Measurements from ENCODE around the gene CST4. TPM values are rescaled to one million over a fixed set of nuclear protein-coding genes. Genes with fewer than 3 reads are reported as not detected.

The CST4 gene
- total RNA-seq, 1 donor from 2014 or later = not detected

DNA sequence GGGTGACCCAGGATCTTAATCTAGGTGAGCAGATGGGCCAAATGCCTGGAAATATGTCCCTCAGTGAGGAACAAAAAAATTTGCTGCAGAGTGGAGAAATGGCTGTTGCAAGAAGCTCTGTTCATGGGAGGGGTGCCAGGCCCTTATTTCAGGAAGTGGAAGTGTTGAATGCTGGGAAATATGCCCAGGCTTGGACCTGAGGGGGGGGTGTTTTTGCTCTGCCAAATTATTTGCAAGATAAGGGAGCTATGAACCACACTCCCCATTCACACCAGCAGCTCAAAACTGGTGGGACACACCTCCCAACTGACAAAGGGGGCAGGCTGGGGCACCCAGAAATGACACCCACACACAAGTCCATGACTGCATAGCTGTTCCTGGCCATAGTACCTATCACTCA is 8.7 kb downstream of the CST4 start:
- FAIRE-seq (peak; percentile 83), DNase-seq (ENCODE audit: low read depth) (no peak)
- TF ChIP-seq, protein P1, sequence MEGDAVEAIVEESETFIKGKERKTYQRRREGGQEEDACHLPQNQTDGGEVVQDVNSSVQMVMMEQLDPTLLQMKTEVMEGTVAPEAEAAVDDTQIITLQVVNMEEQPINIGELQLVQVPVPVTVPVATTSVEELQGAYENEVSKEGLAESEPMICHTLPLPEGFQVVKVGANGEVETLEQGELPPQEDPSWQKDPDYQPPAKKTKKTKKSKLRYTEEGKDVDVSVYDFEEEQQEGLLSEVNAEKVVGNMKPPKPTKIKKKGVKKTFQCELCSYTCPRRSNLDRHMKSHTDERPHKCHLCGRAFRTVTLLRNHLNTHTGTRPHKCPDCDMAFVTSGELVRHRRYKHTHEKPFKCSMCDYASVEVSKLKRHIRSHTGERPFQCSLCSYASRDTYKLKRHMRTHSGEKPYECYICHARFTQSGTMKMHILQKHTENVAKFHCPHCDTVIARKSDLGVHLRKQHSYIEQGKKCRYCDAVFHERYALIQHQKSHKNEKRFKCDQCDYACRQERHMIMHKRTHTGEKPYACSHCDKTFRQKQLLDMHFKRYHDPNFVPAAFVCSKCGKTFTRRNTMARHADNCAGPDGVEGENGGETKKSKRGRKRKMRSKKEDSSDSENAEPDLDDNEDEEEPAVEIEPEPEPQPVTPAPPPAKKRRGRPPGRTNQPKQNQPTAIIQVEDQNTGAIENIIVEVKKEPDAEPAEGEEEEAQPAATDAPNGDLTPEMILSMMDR (IDR thresholded peaks at IDR 0.05; ENCODE audit: insufficient read depth, low read length, severe bottlenecking) = no peak
- Histone ChIP-seq H3K27me3 (ENCODE audit: control insufficient read depth, insufficient read depth, low read length) (no peaks in the 10 kb centered on the region), H3K36me3 (ENCODE audit: control insufficient read depth, insufficient read depth, low read length) (no peaks in the 10 kb centered on the region), H3K4me3 (ENCODE audit: low read depth, low read length) (no peak overlapping the region)

DNA sequence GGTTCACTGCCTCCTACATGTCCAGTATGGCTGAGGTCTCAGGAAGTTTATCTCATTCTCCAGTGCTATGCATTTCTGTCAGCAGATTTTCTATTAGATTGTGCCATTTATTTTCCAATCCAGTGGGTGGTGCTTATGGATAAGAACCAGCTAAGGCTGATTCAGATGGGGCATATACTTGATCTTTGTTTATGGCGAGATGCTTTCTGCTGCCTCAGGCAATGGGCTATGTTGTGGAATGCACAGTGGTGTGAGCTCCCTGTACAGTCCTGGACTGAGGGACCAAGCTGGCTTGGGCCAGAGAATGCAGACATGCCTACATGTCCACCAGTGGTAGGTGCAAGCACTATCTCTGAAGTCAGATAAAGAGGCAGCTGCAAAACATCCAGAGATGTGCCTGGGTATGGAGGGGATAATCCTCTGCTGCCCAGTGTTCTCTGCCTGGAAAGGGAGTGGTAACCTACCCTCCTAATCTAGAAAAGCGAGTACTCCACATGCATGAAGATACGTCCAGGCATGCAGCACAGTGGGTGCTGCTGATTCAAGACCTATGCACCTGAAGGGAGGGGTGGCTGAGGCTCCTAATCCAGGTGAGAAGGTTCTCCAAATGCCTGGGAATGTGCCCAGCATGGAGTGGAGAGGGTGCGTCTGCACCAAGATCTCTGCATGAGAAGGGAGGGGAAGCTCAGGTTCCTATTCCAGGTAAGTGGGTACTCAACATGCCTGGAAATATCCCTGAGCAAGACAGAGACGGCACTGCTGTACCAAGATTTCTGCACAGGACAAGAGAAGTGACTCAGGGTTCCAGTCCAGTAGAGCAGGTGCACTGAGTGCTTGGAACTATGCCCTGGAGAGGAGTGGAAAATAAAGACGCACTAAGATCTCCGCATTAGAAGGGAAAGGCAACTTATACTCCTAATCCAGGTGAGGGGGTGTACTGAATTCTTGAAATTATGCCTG is 9.4 kb downstream of the CST4 start:
- H3K4me3 ChIP-seq (ENCODE audit: low read depth, low read length) = no peak overlapping the region
- FAIRE-seq (peak; percentile 28), DNase-seq (ENCODE audit: low read depth) (peak; percentile 32)
- H3K36me3 ChIP-seq (ENCODE audit: control insufficient read depth, insufficient read depth, low read length) = no peaks in the 10 kb centered on the region
- TF ChIP-seq, protein P1 (IDR thresholded peaks at IDR 0.05; ENCODE audit: insufficient read depth, low read length, severe bottlenecking) = no peak
- no peaks in the 10 kb centered on the region for H3K27me3 ChIP-seq (ENCODE audit: control insufficient read depth, insufficient read depth, low read length)

GRCh38 chr20:23673209-23673608 is 15.6 kb downstream of the CST4 start:
- Histone ChIP-seq H3K4me3 (ENCODE audit: low read depth, low read length) (no peak overlapping the region), H3K36me3 (ENCODE audit: control insufficient read depth, insufficient read depth, low read length) (no peaks in the 10 kb centered on the region), H3K27me3 (ENCODE audit: control insufficient read depth, insufficient read depth, low read length) (no peaks in the 10 kb centered on the region)
- FAIRE-seq = no peak
- no peak for DNase-seq (ENCODE audit: low read depth)
- TF ChIP-seq, protein P1 (IDR thresholded peaks at IDR 0.05; ENCODE audit: insufficient read depth, low read length, severe bottlenecking) = no peak

- Histone ChIP-seq H3K36me3 (ENCODE audit: control insufficient read depth, insufficient read depth, low read length) (no peaks in the 10 kb centered on the region), H3K4me3 (ENCODE audit: low read depth, low read length) (no peak overlapping the region), H3K27me3 (ENCODE audit: control insufficient read depth, insufficient read depth, low read length) (no peaks in the 10 kb centered on the region)
- TF ChIP-seq, protein P1 (IDR thresholded peaks at IDR 0.05; ENCODE audit: insufficient read depth, low read length, severe bottlenecking) = no peak
- FAIRE-seq (no peak), DNase-seq (ENCODE audit: low read depth) (no peak)
Measured at GRCh38 chr20:23672158-23672557, 16.7 kb downstream of the CST4 start.

GRCh38 chr20:23671479-23671878 is 17.4 kb downstream of the CST4 start:
- DNase-seq (ENCODE audit: low read depth) (no peak), FAIRE-seq (no peak)
- TF ChIP-seq, protein P1 (IDR thresholded peaks at IDR 0.05; ENCODE audit: insufficient read depth, low read length, severe bottlenecking) = no peak
- H3K4me3 ChIP-seq (ENCODE audit: low read depth, low read length) = no peak overlapping the region
- no peaks in the 10 kb centered on the region for H3K36me3 ChIP-seq (ENCODE audit: control insufficient read depth, insufficient read depth, low read length)
- no peaks in the 10 kb centered on the region for H3K27me3 ChIP-seq (ENCODE audit: control insufficient read depth, insufficient read depth, low read length)
